ENCODE results near the gene LAMA4. TPM values are rescaled to one million over a fixed set of nuclear protein-coding genes. Genes with fewer than 3 reads are reported as not detected.

LAMA4 gene
- total RNA-seq, 4 donors from 2014 or later: 229 to 524 (median 468) TPM

GRCh38 chr6:112139052-112139451 lies 115.3 kb downstream of the LAMA4 start:
- no peak for TF ChIP-seq POLR2A (IDR thresholded peaks at IDR 0.05)
- no peak for TF ChIP-seq CTCF (IDR thresholded peaks at IDR 0.05)
- no peak for TF ChIP-seq EP300 (IDR thresholded peaks at IDR 0.05)
- Histone ChIP-seq H3K4me1 (no peaks in the 10 kb centered on the region), H3K27me3 (no peaks in the 10 kb centered on the region), H3K27ac (peak overlapping the region in 1 of 4 donors; percentile 2), H3K4me3 (no peak overlapping the region), H3K9me3 (no peaks in the 10 kb centered on the region), H3K36me3 (peaks cover 0 to 100% (median 0%) of the 10 kb centered on the region in 3 donors)
- 62 to 68% methylated on average over 8 of the region's 8 CpGs for WGBS, 2 donors
- DNase-seq (ENCODE audit: low spot score in 2 of 2): no peak

GRCh38 chr6:112130878-112131277 lies 123.5 kb downstream of the LAMA4 start:
- H3K9me3 ChIP-seq: no peaks in the 10 kb centered on the region
- DNase-seq (ENCODE audit: low spot score in 2 of 2): no peak
- 77 to 83% methylated on average over 3 of the region's 3 CpGs for WGBS, 2 donors
- no peak overlapping the region for H3K4me3 ChIP-seq
- no peak for TF ChIP-seq EP300 (IDR thresholded peaks at IDR 0.05)
- no peak for TF ChIP-seq POLR2A (IDR thresholded peaks at IDR 0.05)
- no peak for TF ChIP-seq CTCF (IDR thresholded peaks at IDR 0.05)
- no peak overlapping the region for H3K27ac ChIP-seq
- peaks cover 0 to 99% (median 0%) of the 10 kb centered on the region in 3 donors for H3K36me3 ChIP-seq
- no peaks in the 10 kb centered on the region for H3K4me1 ChIP-seq
- no peaks in the 10 kb centered on the region for H3K27me3 ChIP-seq

DNA sequence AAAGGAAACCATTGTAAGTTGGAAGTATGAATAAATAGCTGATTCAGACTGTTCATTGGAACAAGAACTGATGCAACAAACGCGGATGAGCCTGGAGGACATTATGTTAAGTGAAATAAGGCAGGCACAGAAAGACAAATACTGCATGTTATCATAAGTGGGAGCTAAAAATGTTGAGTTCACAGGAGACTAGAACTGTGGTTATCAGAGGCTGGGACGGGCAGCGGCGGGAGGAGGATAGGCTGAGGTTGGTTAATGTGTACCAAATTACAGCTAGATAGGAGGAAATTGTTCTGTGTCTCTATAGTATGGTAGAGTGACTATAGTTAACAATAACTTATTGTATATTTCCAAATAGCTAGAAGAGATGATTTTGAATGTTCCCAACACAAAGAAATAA lies 126.2 kb downstream of the LAMA4 start:
- 52 to 57% methylated on average over 5 of the region's 5 CpGs for WGBS, 2 donors
- peak overlapping the region in 1 of 4 donors; percentile 4 for H3K27ac ChIP-seq
- H3K36me3 ChIP-seq: peaks cover 0 to 96% (median 0%) of the 10 kb centered on the region in 3 donors

GRCh38 chr6:112123982-112124381 lies 130.4 kb downstream of the LAMA4 start:
- no peak overlapping the region for H3K27ac ChIP-seq
- peaks cover 0 to 96% (median 7%) of the 10 kb centered on the region in 3 donors for H3K36me3 ChIP-seq
- WGBS, 2 donors: 88 to 89% methylated on average over 1 of the region's 1 CpG
- no peaks in the 10 kb centered on the region for H3K9me3 ChIP-seq
- no peak for TF ChIP-seq EP300 (IDR thresholded peaks at IDR 0.05)
- no peak for TF ChIP-seq CTCF (IDR thresholded peaks at IDR 0.05)
- no peak for TF ChIP-seq POLR2A (IDR thresholded peaks at IDR 0.05)
- no peak overlapping the region for H3K4me3 ChIP-seq
- H3K4me1 ChIP-seq: peaks cover 0 to 5% (median 0%) of the 10 kb centered on the region in 4 donors
- no peaks in the 10 kb centered on the region for H3K27me3 ChIP-seq
- no peak for DNase-seq (ENCODE audit: low spot score in 2 of 2)

More for the DNA sequence above, 126.2 kb downstream of the LAMA4 start:
- Histone ChIP-seq H3K27me3 (no peaks in the 10 kb centered on the region), H3K4me3 (no peak overlapping the region), H3K9me3 (no peaks in the 10 kb centered on the region), H3K4me1 (peaks cover 0 to 2% (median 0%) of the 10 kb centered on the region in 4 donors)
- DNase-seq (ENCODE audit: low spot score in 2 of 2): no peak
- TF ChIP-seq POLR2A (IDR thresholded peaks at IDR 0.05): no peak
- no peak for TF ChIP-seq EP300 (IDR thresholded peaks at IDR 0.05)
- TF ChIP-seq CTCF (IDR thresholded peaks at IDR 0.05): no peak

- H3K36me3 ChIP-seq: peaks cover 0 to 96% (median 7%) of the 10 kb centered on the region in 3 donors
- H3K9me3 ChIP-seq: no peaks in the 10 kb centered on the region
- peak overlapping the region in 1 of 4 donors; percentile 18 for H3K27ac ChIP-seq
- TF ChIP-seq CTCF (IDR thresholded peaks at IDR 0.05) (no peak), EP300 (IDR thresholded peaks at IDR 0.05) (no peak), POLR2A (IDR thresholded peaks at IDR 0.05) (no peak)
- peaks cover 0 to 5% (median 0%) of the 10 kb centered on the region in 4 donors for H3K4me1 ChIP-seq
- DNase-seq (ENCODE audit: low spot score in 2 of 2): no peak
- 69 to 77% methylated on average over 2 of the region's 2 CpGs for WGBS, 2 donors
- no peaks in the 10 kb centered on the region for H3K27me3 ChIP-seq
- no peak overlapping the region for H3K4me3 ChIP-seq
These were observed 131.6 kb downstream of the LAMA4 start for GRCh38 chr6:112122756-112123155.
